Measurements from ENCODE around the gene RMI2. TPM values are rescaled to one million over a fixed set of nuclear protein-coding genes. Genes with fewer than 3 reads are reported as not detected.

Gene RMI2
- polyA plus RNA-seq, 1 donor (not counting 4 experiments of a cell fraction or from before 2014, with no cell fraction given), result 6.8 TPM

- H2AFZ ChIP-seq (ENCODE audit: control insufficient read depth, low read length), result no peak overlapping the region
- H3K4me1 ChIP-seq (ENCODE audit: control insufficient read depth, extremely low read depth, insufficient read depth, low read length), result peaks cover 14% of the 10 kb centered on the region
- no peak for DNase-seq (ENCODE audit: low read depth, low spot score)
- H3K27ac ChIP-seq (ENCODE audit: control insufficient read depth, insufficient read depth, low read length), result no peak overlapping the region
- no peaks in the 10 kb centered on the region for H3K9me3 ChIP-seq (ENCODE audit: control insufficient read depth, low read depth, low read length)
- no peaks in the 10 kb centered on the region for H3K9me1 ChIP-seq (ENCODE audit: control insufficient read depth, extremely low read depth, insufficient read depth, low read length)
- no peaks in the 10 kb centered on the region for H3K79me2 ChIP-seq (ENCODE audit: control insufficient read depth, insufficient read depth, low read length)
- H4K20me1 ChIP-seq (ENCODE audit: control insufficient read depth, extremely low read depth, insufficient read depth, low read length), result no peaks in the 10 kb centered on the region
- H3K27me3 ChIP-seq (ENCODE audit: control insufficient read depth, extremely low read depth, insufficient read depth, low read length), result no peaks in the 10 kb centered on the region
- no peaks in the 10 kb centered on the region for H3K36me3 ChIP-seq (ENCODE audit: control insufficient read depth in 2 of 2, extremely low read depth in 1 of 2, insufficient read depth in 2 of 2, low read length in 2 of 2)
- FAIRE-seq, result no peak
- no peak overlapping the region for H3K9ac ChIP-seq (ENCODE audit: control insufficient read depth, extremely low read depth, insufficient read depth, low read length)
- H3K4me2 ChIP-seq (ENCODE audit: control insufficient read depth, extremely low read depth, insufficient read depth, low read depth, low read length), result no peak overlapping the region
- TF ChIP-seq EZH2 (IDR thresholded peaks at IDR 0.05; ENCODE audit: low read length) (no peak), CTCF (optimal IDR thresholded peaks at IDR 0.05 in 1 of 3, IDR thresholded peaks at IDR 0.05 in 1 of 3, conservative IDR thresholded peaks at IDR 0.05 in 1 of 3; ENCODE audit: extremely low read depth in 1 of 3, insufficient read depth in 2 of 3, low read length in 3 of 3) (no peak)
- H3K4me3 ChIP-seq (ENCODE audit: control insufficient read depth in 2 of 3, extremely low read depth in 1 of 3, insufficient read depth in 2 of 3, low read depth in 1 of 3, low read length in 3 of 3), result no peak overlapping the region
- dilution Hi-C loops (cut with MboI; ENCODE audit: extremely low pct_ligation_motif_present, low sequenced_read_pairs), result no loop called here
These were observed 17.7 kb upstream of the RMI2 start for GRCh38 chr16:11327277-11328171.

- FAIRE-seq, result peak; percentile 65
- Histone ChIP-seq H3K9ac (ENCODE audit: control insufficient read depth, extremely low read depth, insufficient read depth, low read length) (no peak overlapping the region), H3K4me1 (ENCODE audit: control insufficient read depth, extremely low read depth, insufficient read depth, low read length) (peaks cover 14% of the 10 kb centered on the region), H3K36me3 (ENCODE audit: control insufficient read depth in 2 of 2, extremely low read depth in 1 of 2, insufficient read depth in 2 of 2, low read length in 2 of 2) (no peaks in the 10 kb centered on the region), H2AFZ (ENCODE audit: control insufficient read depth, low read length) (no peak overlapping the region), H3K27ac (ENCODE audit: control insufficient read depth, insufficient read depth, low read length) (no peak overlapping the region), H3K27me3 (ENCODE audit: control insufficient read depth, extremely low read depth, insufficient read depth, low read length) (no peaks in the 10 kb centered on the region), H3K79me2 (ENCODE audit: control insufficient read depth, insufficient read depth, low read length) (no peaks in the 10 kb centered on the region), H3K9me1 (ENCODE audit: control insufficient read depth, extremely low read depth, insufficient read depth, low read length) (no peaks in the 10 kb centered on the region), H3K4me2 (ENCODE audit: control insufficient read depth, extremely low read depth, insufficient read depth, low read depth, low read length) (peak overlapping the region; percentile 20), H3K4me3 (ENCODE audit: control insufficient read depth in 2 of 3, extremely low read depth in 1 of 3, insufficient read depth in 2 of 3, low read depth in 1 of 3, low read length in 3 of 3) (no peak overlapping the region), H4K20me1 (ENCODE audit: control insufficient read depth, extremely low read depth, insufficient read depth, low read length) (no peaks in the 10 kb centered on the region), H3K9me3 (ENCODE audit: control insufficient read depth, low read depth, low read length) (no peaks in the 10 kb centered on the region)
- TF ChIP-seq CTCF (optimal IDR thresholded peaks at IDR 0.05 in 1 of 3, IDR thresholded peaks at IDR 0.05 in 1 of 3, conservative IDR thresholded peaks at IDR 0.05 in 1 of 3; ENCODE audit: extremely low read depth in 1 of 3, insufficient read depth in 2 of 3, low read length in 3 of 3), result no peak
- TF ChIP-seq EZH2 (IDR thresholded peaks at IDR 0.05; ENCODE audit: low read length), result no peak
- dilution Hi-C loops (cut with MboI; ENCODE audit: extremely low pct_ligation_motif_present, low sequenced_read_pairs), result no loop called here
- peak; percentile 19 for DNase-seq (ENCODE audit: low read depth, low spot score)
These were observed 16.8 kb upstream of the RMI2 start for GRCh38 chr16:11328172-11329070.
